Panc1 (cell line): Measurements from ENCODE around the gene PDZD2. TPM values are rescaled to one million over a fixed set of nuclear protein-coding genes. Genes with fewer than 3 reads are reported as not detected.

ENCODE experiments used
- ATAC-seq: fragments of 200-7000 bp; cut with Tn5 transposase; 2 replicates; pipeline ENCODE4 v1.9.1; 2020; ENCODE audit warnings: mild to moderate bottlenecking, moderate library complexity
- BruUV-seq: library from RNA; stranded (reverse); fragments of 400-500 nt; replicated peaks from 2 replicates; lab custom pipeline; 2021; lab: Mats Ljungman, UMichigan
- CTCF ChIA-PET: fragments of 300-600 bp; sonication (Branson Sonifier 250); formaldehyde crosslinking; loops from one replicate; lab custom pipeline; 2022; ENCODE audit warnings: antibody characterized with exemption; lab: Charles Lee
- POLR2A ChIA-PET: fragments of 300-600 bp; sonication (Branson Sonifier 250); formaldehyde crosslinking; loops from one replicate; lab custom pipeline; 2022; ENCODE audit warnings: antibody characterized with exemption; lab: Charles Lee
- DNase-seq: peaks from one replicate; pipeline ENCODE4 v3.0.0-alpha.2; 2010; ENCODE audit warnings: low read depth, low spot score
- H3K27ac ChIP-seq: 2 replicates; pipeline ENCODE4 v1.5.1; 2011; ENCODE audit warnings: mild to moderate bottlenecking, low read length, inconsistent platforms
- H3K27me3 ChIP-seq: fragments of 200-500 bp; sonication (Bioruptor generic); 2 replicates; pipeline ENCODE4 v1.6.0; 2014; ENCODE audit warnings: low read length, inconsistent platforms; ENCODE audit not compliant: control insufficient read depth, insufficient read depth
- H3K36me3 ChIP-seq: fragments of 200-500 bp; sonication (Bioruptor generic); 2 replicates; pipeline ENCODE4 v1.5.1; 2014; ENCODE audit warnings: inconsistent platforms, mild to moderate bottlenecking, low read length, moderate library complexity; ENCODE audit not compliant: control insufficient read depth, insufficient read depth
- H3K4me1 ChIP-seq: 2 replicates; pipeline ENCODE4 v1.5.1; 2011; ENCODE audit warnings: inconsistent platforms, mild to moderate bottlenecking, low read length, moderate library complexity; ENCODE audit not compliant: control insufficient read depth, insufficient read depth
- H3K4me3 ChIP-seq, 2 experiments: 2 replicates each; pipeline ENCODE4 v1.5.1; 2011 to 2012; ENCODE audit warnings: low read depth in 2 of 2, low read length in 2 of 2, mild to moderate bottlenecking in 2 of 2, inconsistent platforms in 1 of 2, moderate library complexity in 1 of 2
- H3K9me3 ChIP-seq: fragments of 200-500 bp; sonication (Bioruptor generic); 2 replicates; pipeline ENCODE4 v1.5.1; 2014; ENCODE audit warnings: low read depth, mild to moderate bottlenecking, inconsistent platforms, low read length, moderate library complexity; ENCODE audit not compliant: control insufficient read depth, insufficient read depth
- POLR2AphosphoS5 ChIP-seq: IDR thresholded peaks from 2 replicates; pipeline ENCODE4 v1.6.1; 2012; ENCODE audit warnings: mild to moderate bottlenecking, low read depth, low read length, moderate library complexity
- SIN3A ChIP-seq: IDR thresholded peaks from 2 replicates; pipeline ENCODE4 v1.6.1; 2012; ENCODE audit warnings: low read depth, mild to moderate bottlenecking, low read length, moderate library complexity, borderline replicate concordance; ENCODE audit not compliant: insufficient read depth
- TCF7L2 ChIP-seq: IDR thresholded peaks from 2 replicates; pipeline ENCODE4 v1.6.1; 2011; ENCODE audit warnings: mild to moderate bottlenecking, low read depth, low read length, inconsistent platforms
- in situ Hi-C: cut with HindIII; loops from 2 replicates; pipeline ENCODE4 v1.10.0; 2016; ENCODE audit warnings: low sequenced_read_pairs, low pct_unique_long_range_greater_than_20kb
- intact Hi-C: fragments of 100-400 bp; cut with micrococcal nuclease; formaldehyde crosslinking; loops from one replicate; pipeline ENCODE4 v1.10.0; 2022; ENCODE audit not compliant: unreplicated experiment
- total RNA-seq: library from RNA; stranded (reverse); gene quantifications from one replicate; pipeline ENCODE4 v1.2.1, GENCODE V29; 2021; ENCODE audit not compliant: unreplicated experiment
- TF ChIP-seq, protein P1 (sequence below): fragments of 450-650 bp; IDR thresholded peaks from 2 replicates; pipeline ENCODE4 v1.5.1; 2017; ENCODE audit warnings: mild to moderate bottlenecking
- TF ChIP-seq, protein P2 (sequence below), 2 experiments: IDR thresholded peaks; 2 replicates each; pipeline ENCODE4 v1.6.1; 2011 to 2012; ENCODE audit warnings: low read depth in 2 of 2, control low read depth in 1 of 2, low read length in 1 of 2, mild to moderate bottlenecking in 1 of 2, moderate library complexity in 1 of 2; ENCODE audit not compliant: insufficient read depth in 1 of 2

The PDZD2 gene
- total RNA-seq, 1 experiment from 2014 or later = 0.10 TPM

- Histone ChIP-seq H3K9me3 (no peaks in the 10 kb centered on the region), H3K36me3 (no peaks in the 10 kb centered on the region), H3K4me1 (no peaks in the 10 kb centered on the region), H3K27ac (no peak overlapping the region), H3K4me3 (no peak overlapping the region), H3K27me3 (peaks cover 6% of the 10 kb centered on the region)
- intact Hi-C loops (no loop called here), in situ Hi-C loops (no loop called here)
- ChIA-PET CTCF (no interaction called here), POLR2A (no interaction called here)
- TF ChIP-seq TCF7L2 (no peak), SIN3A (no peak), POLR2AphosphoS5 (no peak)
- TF ChIP-seq, protein P1, sequence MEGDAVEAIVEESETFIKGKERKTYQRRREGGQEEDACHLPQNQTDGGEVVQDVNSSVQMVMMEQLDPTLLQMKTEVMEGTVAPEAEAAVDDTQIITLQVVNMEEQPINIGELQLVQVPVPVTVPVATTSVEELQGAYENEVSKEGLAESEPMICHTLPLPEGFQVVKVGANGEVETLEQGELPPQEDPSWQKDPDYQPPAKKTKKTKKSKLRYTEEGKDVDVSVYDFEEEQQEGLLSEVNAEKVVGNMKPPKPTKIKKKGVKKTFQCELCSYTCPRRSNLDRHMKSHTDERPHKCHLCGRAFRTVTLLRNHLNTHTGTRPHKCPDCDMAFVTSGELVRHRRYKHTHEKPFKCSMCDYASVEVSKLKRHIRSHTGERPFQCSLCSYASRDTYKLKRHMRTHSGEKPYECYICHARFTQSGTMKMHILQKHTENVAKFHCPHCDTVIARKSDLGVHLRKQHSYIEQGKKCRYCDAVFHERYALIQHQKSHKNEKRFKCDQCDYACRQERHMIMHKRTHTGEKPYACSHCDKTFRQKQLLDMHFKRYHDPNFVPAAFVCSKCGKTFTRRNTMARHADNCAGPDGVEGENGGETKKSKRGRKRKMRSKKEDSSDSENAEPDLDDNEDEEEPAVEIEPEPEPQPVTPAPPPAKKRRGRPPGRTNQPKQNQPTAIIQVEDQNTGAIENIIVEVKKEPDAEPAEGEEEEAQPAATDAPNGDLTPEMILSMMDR = no peak
- TF ChIP-seq, protein P2, sequence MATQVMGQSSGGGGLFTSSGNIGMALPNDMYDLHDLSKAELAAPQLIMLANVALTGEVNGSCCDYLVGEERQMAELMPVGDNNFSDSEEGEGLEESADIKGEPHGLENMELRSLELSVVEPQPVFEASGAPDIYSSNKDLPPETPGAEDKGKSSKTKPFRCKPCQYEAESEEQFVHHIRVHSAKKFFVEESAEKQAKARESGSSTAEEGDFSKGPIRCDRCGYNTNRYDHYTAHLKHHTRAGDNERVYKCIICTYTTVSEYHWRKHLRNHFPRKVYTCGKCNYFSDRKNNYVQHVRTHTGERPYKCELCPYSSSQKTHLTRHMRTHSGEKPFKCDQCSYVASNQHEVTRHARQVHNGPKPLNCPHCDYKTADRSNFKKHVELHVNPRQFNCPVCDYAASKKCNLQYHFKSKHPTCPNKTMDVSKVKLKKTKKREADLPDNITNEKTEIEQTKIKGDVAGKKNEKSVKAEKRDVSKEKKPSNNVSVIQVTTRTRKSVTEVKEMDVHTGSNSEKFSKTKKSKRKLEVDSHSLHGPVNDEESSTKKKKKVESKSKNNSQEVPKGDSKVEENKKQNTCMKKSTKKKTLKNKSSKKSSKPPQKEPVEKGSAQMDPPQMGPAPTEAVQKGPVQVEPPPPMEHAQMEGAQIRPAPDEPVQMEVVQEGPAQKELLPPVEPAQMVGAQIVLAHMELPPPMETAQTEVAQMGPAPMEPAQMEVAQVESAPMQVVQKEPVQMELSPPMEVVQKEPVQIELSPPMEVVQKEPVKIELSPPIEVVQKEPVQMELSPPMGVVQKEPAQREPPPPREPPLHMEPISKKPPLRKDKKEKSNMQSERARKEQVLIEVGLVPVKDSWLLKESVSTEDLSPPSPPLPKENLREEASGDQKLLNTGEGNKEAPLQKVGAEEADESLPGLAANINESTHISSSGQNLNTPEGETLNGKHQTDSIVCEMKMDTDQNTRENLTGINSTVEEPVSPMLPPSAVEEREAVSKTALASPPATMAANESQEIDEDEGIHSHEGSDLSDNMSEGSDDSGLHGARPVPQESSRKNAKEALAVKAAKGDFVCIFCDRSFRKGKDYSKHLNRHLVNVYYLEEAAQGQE (IDR thresholded peaks at IDR 0.05; ENCODE audit: insufficient read depth in 1 of 2, low read depth in 2 of 2, low read length in 1 of 2) = no peak
- ATAC-seq (no peak), DNase-seq (no peak)
- BruUV-seq = no TSS peak
These were observed 227.2 kb downstream of the PDZD2 start for GRCh38 chr5:31866166-31866565.

- ChIA-PET POLR2A (interaction anchor here (0.7 kb wide), 1 partner anchor 269 kb away, joined by 4 read pairs; no protein-coding TSS in a partner anchor), CTCF (interaction anchor here (0.7 kb wide), 1 partner anchor 62 kb away, joined by 4 read pairs; no protein-coding TSS in a partner anchor)
- Histone ChIP-seq H3K4me3 (no peak overlapping the region), H3K4me1 (no peaks in the 10 kb centered on the region), H3K36me3 (no peaks in the 10 kb centered on the region), H3K27ac (no peak overlapping the region), H3K27me3 (peaks cover 6% of the 10 kb centered on the region), H3K9me3 (no peaks in the 10 kb centered on the region)
- in situ Hi-C loops (no loop called here), intact Hi-C loops (no loop called here)
- no TSS peak for BruUV-seq
- no peak for DNase-seq
- ATAC-seq = no peak
- TF ChIP-seq TCF7L2 (no peak), POLR2AphosphoS5 (no peak), SIN3A (no peak)
- TF ChIP-seq, protein P1 = no peak
- TF ChIP-seq, protein P2 (IDR thresholded peaks at IDR 0.05; ENCODE audit: insufficient read depth in 1 of 2, low read depth in 2 of 2, low read length in 1 of 2) = no peak
These were observed 228.3 kb downstream of the PDZD2 start for GRCh38 chr5:31867219-31867618.
